ENCODE data around the gene RACGAP1.

Gene RACGAP1

DNA sequence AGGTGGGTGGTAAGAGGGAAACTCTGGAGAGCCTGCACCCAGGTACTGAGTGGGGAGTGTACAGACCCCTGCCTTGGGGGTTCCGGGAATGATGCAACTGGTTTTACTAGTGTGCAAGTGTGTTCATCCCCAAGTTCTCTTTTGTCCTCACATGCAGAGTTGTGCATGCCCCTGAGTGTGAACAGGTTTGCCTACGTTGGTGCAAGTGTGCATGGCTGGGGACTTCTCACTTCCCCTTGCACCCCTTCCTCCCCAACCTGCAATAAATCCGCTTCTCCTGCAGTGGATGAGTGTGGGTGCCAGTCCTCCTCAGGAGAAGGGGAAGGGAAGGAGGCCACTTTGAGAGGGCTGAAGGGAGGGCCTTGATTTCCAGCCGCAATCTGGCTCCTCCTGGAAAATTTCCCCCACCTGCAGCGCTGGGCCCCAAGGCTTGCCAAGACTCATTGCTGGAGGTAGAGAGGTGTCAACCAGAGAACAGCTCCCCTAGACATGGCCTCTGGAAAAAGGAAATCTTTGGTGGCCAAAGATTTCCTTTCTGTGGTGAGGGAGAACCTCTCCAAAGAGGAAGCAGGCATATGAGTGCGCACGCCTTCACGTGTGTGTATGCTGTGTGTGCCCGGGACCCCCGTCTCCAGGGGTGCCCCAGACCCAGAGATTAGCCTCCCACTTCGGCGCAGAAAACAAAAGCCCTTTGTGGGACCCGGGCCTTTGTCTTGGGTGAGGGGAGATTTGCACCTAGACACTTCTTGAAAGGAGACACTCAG lies 69.2 kb downstream of the RACGAP1 start:
- DNase-seq (ENCODE audit: low spot score): peak; percentile 40
- TF ChIP-seq CTCF (IDR thresholded peaks at IDR 0.05; ENCODE audit: extremely low read depth, missing control alignments): no peak

- no peak for TF ChIP-seq CTCF (IDR thresholded peaks at IDR 0.05; ENCODE audit: extremely low read depth, missing control alignments)
- DNase-seq (ENCODE audit: low spot score): no peak
These were observed 70.1 kb downstream of the RACGAP1 start for GRCh38 chr12:49954863-49955830.

DNA sequence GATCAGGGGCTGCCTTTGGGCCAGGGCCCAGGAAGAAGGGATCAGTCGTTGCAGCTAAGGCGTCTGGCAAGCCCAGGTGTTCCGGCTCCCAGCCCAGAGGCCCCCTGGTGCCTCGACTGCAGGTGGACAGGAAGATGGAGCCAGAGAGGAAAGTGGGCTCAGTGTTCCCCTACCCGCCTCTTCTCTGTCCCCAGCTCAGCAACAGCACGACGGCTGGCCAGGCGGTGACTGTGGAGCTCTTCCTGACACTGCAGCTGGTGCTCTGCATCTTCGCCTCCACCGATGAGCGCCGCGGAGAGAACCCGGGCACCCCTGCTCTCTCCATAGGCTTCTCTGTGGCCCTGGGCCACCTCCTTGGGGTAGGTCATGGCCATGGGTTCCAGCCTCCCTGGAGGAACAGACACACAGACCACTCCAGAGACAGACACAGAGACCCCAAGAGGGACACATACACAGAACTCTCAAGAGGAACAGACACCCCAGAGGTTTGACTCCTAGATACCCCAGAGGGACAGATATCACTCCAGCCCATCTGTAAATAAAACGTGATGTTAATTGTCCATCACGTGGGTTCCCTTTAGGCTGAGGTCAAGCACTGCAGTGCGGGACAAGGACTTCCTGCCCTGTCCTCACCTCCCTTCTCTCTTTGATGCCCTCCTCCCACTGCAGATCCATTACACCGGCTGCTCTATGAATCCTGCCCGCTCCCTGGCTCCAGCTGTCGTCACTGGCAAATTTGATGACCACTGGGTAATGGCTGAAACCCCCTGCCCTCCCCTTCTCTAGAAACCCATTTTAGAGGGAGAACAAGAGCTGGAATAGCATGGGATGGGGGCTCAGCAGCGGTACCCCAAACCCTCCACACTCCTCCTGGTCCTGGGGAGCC lies 71.1 kb downstream of the RACGAP1 start:
- no peak for DNase-seq (ENCODE audit: low spot score)
- no peak for TF ChIP-seq CTCF (IDR thresholded peaks at IDR 0.05; ENCODE audit: extremely low read depth, missing control alignments)

- no peak for TF ChIP-seq CTCF (IDR thresholded peaks at IDR 0.05; ENCODE audit: extremely low read depth, missing control alignments)
- DNase-seq (ENCODE audit: low spot score): no peak
These were observed 72.1 kb downstream of the RACGAP1 start for GRCh38 chr12:49953151-49953550.

- TF ChIP-seq CTCF (IDR thresholded peaks at IDR 0.05; ENCODE audit: extremely low read depth, missing control alignments): no peak
These were observed 72.8 kb downstream of the RACGAP1 start for GRCh38 chr12:49952391-49953055.

DNA sequence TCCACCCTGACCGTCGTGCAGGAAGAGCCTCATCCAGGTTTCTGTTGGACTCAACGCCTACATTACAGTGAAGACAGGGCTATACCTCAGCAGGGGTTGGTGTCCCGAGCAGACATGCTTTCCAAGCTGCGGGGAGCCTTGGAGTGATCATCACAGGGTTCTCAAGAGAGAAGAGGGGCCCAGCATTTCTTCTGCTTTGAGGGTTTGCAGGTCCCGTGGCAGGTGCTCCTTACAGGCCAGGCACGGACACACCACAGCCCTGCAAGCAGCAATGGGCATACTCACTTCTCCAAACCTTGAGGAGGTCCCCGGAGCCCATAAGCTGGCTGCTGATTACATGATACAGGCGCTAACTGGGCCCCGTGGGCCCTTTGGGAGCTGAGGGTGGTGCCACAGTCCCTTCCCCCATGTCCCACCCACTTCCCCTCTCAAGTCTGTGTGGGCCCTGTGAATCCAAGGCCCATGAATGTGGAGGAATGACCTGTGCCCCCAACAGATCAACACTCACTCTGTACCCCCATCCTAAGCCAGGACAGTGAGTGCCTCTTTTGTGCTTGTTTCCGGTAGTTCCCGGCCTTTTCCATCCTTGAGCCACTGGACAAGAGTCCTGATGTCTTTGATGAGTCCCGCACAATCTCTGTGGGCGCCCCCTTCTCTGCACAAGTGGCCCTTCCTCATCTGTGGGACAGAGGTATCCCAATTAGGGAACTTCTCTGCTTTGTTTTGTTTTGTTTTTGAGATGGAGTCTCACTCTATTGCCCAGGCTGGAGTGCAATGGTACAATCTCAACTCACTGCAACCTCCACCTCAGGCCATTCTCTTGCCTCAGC lies 73.7 kb downstream of the RACGAP1 start:
- no peak for DNase-seq (ENCODE audit: low spot score)
- TF ChIP-seq CTCF (IDR thresholded peaks at IDR 0.05; ENCODE audit: extremely low read depth, missing control alignments): no peak

More at GRCh38 chr12:49952391-49953055, 72.8 kb downstream of the RACGAP1 start:
- no peak for DNase-seq (ENCODE audit: low spot score)
